ENCODE results near the gene RPS6KC1. TPM values are rescaled to one million over a fixed set of nuclear protein-coding genes. Genes with fewer than 3 reads are reported as not detected.

RPS6KC1 gene
- total and polyA plus RNA-seq, 2 donors (not counting 1 experiment from before 2014, with no cell fraction given), result 2.4 to 19.0 TPM

GRCh38 chr1:213268221-213268620 is 217.2 kb downstream of the RPS6KC1 start:
- Mint-ChIP-seq H3K4me1 (no peaks in the 10 kb centered on the region), H3K9me3 (ENCODE audit: insufficient read depth) (peaks cover 12% of the 10 kb centered on the region), H3K27ac (no peak overlapping the region), H3K4me3 (no peak overlapping the region), H3K27me3 (no peaks in the 10 kb centered on the region)
- ChIA-PET POLR2A (no interaction called here), CTCF (no interaction called here)
- intact Hi-C loops (cut with micrococcal nuclease), result no loop called here
- Histone ChIP-seq H3K79me2 (ENCODE audit: control insufficient read depth, insufficient read depth, low read length) (no peaks in the 10 kb centered on the region), H2AFZ (ENCODE audit: insufficient read depth, low read depth, low read length, poor library complexity, severe bottlenecking) (no peak overlapping the region), H3K4me1 (ENCODE audit: control insufficient read depth in 2 of 2, insufficient read depth in 2 of 2, low read length in 2 of 2) (no peaks in the 10 kb centered on the region), H3K27me3 (replicated peaks in 1 of 4; ENCODE audit: control extremely low read depth in 1 of 4, control insufficient read depth in 3 of 4, insufficient read depth in 4 of 4, low read length in 3 of 4) (no peaks in the 10 kb centered on the region), H3K36me3 (replicated peaks in 1 of 2; ENCODE audit: control extremely low read depth in 1 of 2, control insufficient read depth in 1 of 2, extremely low read depth in 1 of 2, insufficient read depth in 2 of 2, low read length in 1 of 2) (peaks cover 0 to 2% of the 10 kb centered on the region in 2 experiments), H3K4me3 (ENCODE audit: control extremely low read depth in 1 of 5, extremely low read depth in 1 of 5, insufficient read depth in 1 of 5, low read depth in 2 of 5, low read length in 4 of 5) (no peak overlapping the region), H3K9me3 (ENCODE audit: control extremely low read depth in 1 of 3, control insufficient read depth in 2 of 3, insufficient read depth in 1 of 3, low read length in 2 of 3) (peaks cover 3 to 7% (median 6%) of the 10 kb centered on the region in 3 donors), H4K20me1 (ENCODE audit: control insufficient read depth, insufficient read depth, low read length, poor library complexity, severe bottlenecking) (no peaks in the 10 kb centered on the region), H3K27ac (ENCODE audit: low read length in 2 of 2) (no peak overlapping the region), H3K4me2 (replicated peaks; ENCODE audit: low read depth, low read length, poor library complexity, severe bottlenecking) (no peak overlapping the region), H3K9ac (ENCODE audit: low read length) (no peak overlapping the region)
- TF ChIP-seq EZH2 (IDR thresholded peaks at IDR 0.05; ENCODE audit: borderline replicate concordance, insufficient read depth, low read depth, low read length, poor library complexity, severe bottlenecking), result no peak
- DNase-seq, result no peak
- no peak for ATAC-seq (ENCODE audit: low read depth)

- CTCF ChIA-PET, result no interaction called here
- Mint-ChIP-seq H3K4me3 (no peak overlapping the region), H3K27me3 (no peaks in the 10 kb centered on the region), H3K9me3 (ENCODE audit: insufficient read depth) (peaks cover 12% of the 10 kb centered on the region), H3K27ac (no peak overlapping the region), H3K4me1 (no peaks in the 10 kb centered on the region)
- no peak for ATAC-seq (ENCODE audit: low read depth)
- H3K36me3 ChIP-seq (replicated peaks in 1 of 2; ENCODE audit: control extremely low read depth in 1 of 2, control insufficient read depth in 1 of 2, extremely low read depth in 1 of 2, insufficient read depth in 2 of 2, low read length in 1 of 2), result peaks cover 0 to 2% of the 10 kb centered on the region in 2 experiments
- no peaks in the 10 kb centered on the region for H3K4me1 ChIP-seq (ENCODE audit: control insufficient read depth in 2 of 2, insufficient read depth in 2 of 2, low read length in 2 of 2)
- no peaks in the 10 kb centered on the region for H4K20me1 ChIP-seq (ENCODE audit: control insufficient read depth, insufficient read depth, low read length, poor library complexity, severe bottlenecking)
- TF ChIP-seq EZH2 (IDR thresholded peaks at IDR 0.05; ENCODE audit: borderline replicate concordance, insufficient read depth, low read depth, low read length, poor library complexity, severe bottlenecking), result no peak
- TF ChIP-seq CTCF (IDR thresholded peaks at IDR 0.05), result no peak
- H3K4me2 ChIP-seq (replicated peaks; ENCODE audit: low read depth, low read length, poor library complexity, severe bottlenecking), result no peak overlapping the region
- no peak overlapping the region for H3K4me3 ChIP-seq (ENCODE audit: control extremely low read depth in 1 of 5, extremely low read depth in 1 of 5, insufficient read depth in 1 of 5, low read depth in 2 of 5, low read length in 4 of 5)
- no peak overlapping the region for H2AFZ ChIP-seq (ENCODE audit: insufficient read depth, low read depth, low read length, poor library complexity, severe bottlenecking)
- no peak for DNase-seq
- no CpG with 5 or more reads among the region's 1 CpG for WGBS (ENCODE audit: insufficient coverage)
- H3K27me3 ChIP-seq (replicated peaks in 1 of 4; ENCODE audit: control extremely low read depth in 1 of 4, control insufficient read depth in 3 of 4, insufficient read depth in 4 of 4, low read length in 3 of 4), result no peaks in the 10 kb centered on the region
- POLR2A ChIA-PET, result no interaction called here
- intact Hi-C loops (cut with micrococcal nuclease), result no loop called here
- no peaks in the 10 kb centered on the region for H3K79me2 ChIP-seq (ENCODE audit: control insufficient read depth, insufficient read depth, low read length)
- peaks cover 1 to 7% (median 6%) of the 10 kb centered on the region in 3 donors for H3K9me3 ChIP-seq (ENCODE audit: control extremely low read depth in 1 of 3, control insufficient read depth in 2 of 3, insufficient read depth in 1 of 3, low read length in 2 of 3)
- no peak overlapping the region for H3K9ac ChIP-seq (ENCODE audit: low read length)
- H3K27ac ChIP-seq (ENCODE audit: low read length in 2 of 2), result no peak overlapping the region
These were observed 218.8 kb downstream of the RPS6KC1 start for GRCh38 chr1:213269829-213270228.
